VCaP (cell line): ENCODE measurements around the gene CCDC107.

Experiments used
- H3K27ac ChIP-seq: fragments of 450-650 bp; 2 replicates; pipeline ENCODE4 v1.5.1; 2017
- CTCF ChIP-seq: fragments of 450-650 bp; conservative IDR thresholded peaks from 2 replicates; pipeline ENCODE4 v1.5.1; 2017; ENCODE audit warnings: mild to moderate bottlenecking, moderate library complexity

CCDC107 gene

DNA sequence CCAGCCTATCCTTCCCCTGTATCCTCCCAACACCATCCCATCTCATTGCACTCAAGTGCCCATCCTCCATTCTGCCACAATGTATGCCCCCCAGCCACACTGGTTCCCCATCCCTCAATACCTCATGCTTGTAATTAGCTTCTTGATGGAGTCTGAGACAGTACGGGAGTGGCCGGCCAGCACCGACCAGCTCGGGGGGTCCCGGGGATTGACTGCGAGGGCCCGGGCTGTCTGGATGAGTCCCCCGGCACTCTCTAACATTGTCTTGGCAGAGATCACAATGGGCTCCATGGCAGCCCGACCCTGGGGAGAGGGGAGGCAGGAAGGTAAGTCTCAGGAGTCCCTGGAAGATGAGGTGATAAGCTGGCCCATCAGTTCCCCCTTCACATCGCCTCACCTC is 48.9 kb downstream of the CCDC107 start:
- TF ChIP-seq CTCF, result no peak
- no peak overlapping the region for H3K27ac ChIP-seq

- TF ChIP-seq CTCF, result no peak
- no peak overlapping the region for H3K27ac ChIP-seq
Observed at GRCh38 chr9:35708146-35708545, 50.1 kb downstream of the CCDC107 start.

GRCh38 chr9:35710818-35711500 is 52.9 kb downstream of the CCDC107 start:
- no peak overlapping the region for H3K27ac ChIP-seq
- TF ChIP-seq CTCF, result no peak
